GM21529 (cell line): ENCODE data around the gene AQP6.

ENCODE experiments used
- ATAC-seq: cut with Tn5 transposase; IDR thresholded peaks from one replicate; pipeline ENCODE4 v1.9.1; 2021; ENCODE audit not compliant: unreplicated experiment

Gene AQP6

GRCh38 chr12:49955899-49956662 is 16.7 kb upstream of the AQP6 start:
- ATAC-seq = no peak

- no peak for ATAC-seq
These were observed 15.8 kb upstream of the AQP6 start for GRCh38 chr12:49956663-49957569.

GRCh38 chr12:49957570-49957967 is 15.2 kb upstream of the AQP6 start:
- ATAC-seq = no peak

- ATAC-seq = no peak
These were observed 12.9 kb upstream of the AQP6 start for GRCh38 chr12:49959685-49960473.

- no peak for ATAC-seq
These were observed 12.2 kb upstream of the AQP6 start for GRCh38 chr12:49960474-49961110.

- no peak for ATAC-seq
These were observed 11.4 kb upstream of the AQP6 start, which contains the start of gene AQP5 for GRCh38 chr12:49961111-49961922. Gene AQP5, plus strand, starts transcription at chr12:49961872. Its CDS starts 146 bp downstream, at chr12:49962018.

- no peak for ATAC-seq
These were observed 10.6 kb upstream of the AQP6 start for GRCh38 chr12:49961993-49962764.

- no peak for ATAC-seq
These were observed 9.6 kb upstream of the AQP6 start for GRCh38 chr12:49962861-49963765.

GRCh38 chr12:49963976-49964815 is 8.6 kb upstream of the AQP6 start:
- ATAC-seq = no peak

- no peak for ATAC-seq
These were observed 7.7 kb upstream of the AQP6 start for GRCh38 chr12:49964849-49965624.

- no peak for ATAC-seq
These were observed 6.9 kb upstream of the AQP6 start for GRCh38 chr12:49965836-49966235.

GRCh38 chr12:49966511-49967041 is 6.2 kb upstream of the AQP6 start:
- no peak for ATAC-seq

GRCh38 chr12:49967042-49967776 is 5.5 kb upstream of the AQP6 start:
- peak; percentile 63 for ATAC-seq

- ATAC-seq = peak; percentile 14
These were observed 4.9 kb upstream of the AQP6 start for GRCh38 chr12:49967777-49968250.

- ATAC-seq = no peak
These were observed 4.3 kb upstream of the AQP6 start for GRCh38 chr12:49968471-49968870.
